Activated B cell treated with CpG ODN at 0.5 μM for 24 hours (primary cell): ENCODE measurements around the gene BEND3. TPM values are rescaled to one million over a fixed set of nuclear protein-coding genes. Genes with fewer than 3 reads are reported as not detected.

Source experiments
- ATAC-seq: fragments of 200-7000 bp; cut with Tn5 transposase; one replicate; pipeline ENCODE4 v1.10.0; 2021; ENCODE audit warnings: low read depth, mild to moderate bottlenecking, moderate library complexity
- CTCF ChIA-PET: fragments of 350-600 bp; sonication (Branson Sonifier 250); formaldehyde crosslinking; loops from one replicate; lab custom pipeline; 2021; ENCODE audit warnings: antibody characterized with exemption; lab: Charles Lee
- POLR2A ChIA-PET: fragments of 350-600 bp; sonication (Branson Sonifier 250); formaldehyde crosslinking; loops from one replicate; lab custom pipeline; 2021; ENCODE audit warnings: antibody characterized with exemption; lab: Charles Lee
- DNase-seq: peaks from one replicate; pipeline ENCODE4 v3.0.0; 2022
- H3K27ac Mint-ChIP-seq: one replicate; pipeline ENCODE4 v1.8.0; 2020; ENCODE audit warnings: mixed read lengths
- H3K27me3 Mint-ChIP-seq: one replicate; pipeline ENCODE4 v1.8.0; 2021; ENCODE audit warnings: mixed read lengths
- H3K36me3 Mint-ChIP-seq: one replicate; pipeline ENCODE4 v1.8.0; 2021; ENCODE audit warnings: low read depth, mixed read lengths
- H3K4me1 Mint-ChIP-seq: one replicate; pipeline ENCODE4 v1.8.0; 2021; ENCODE audit warnings: mixed read lengths
- H3K4me3 Mint-ChIP-seq: one replicate; pipeline ENCODE4 v1.8.0; 2020; ENCODE audit warnings: mild to moderate bottlenecking, mixed read lengths
- H3K9me3 Mint-ChIP-seq: one replicate; pipeline ENCODE4 v1.8.0; 2020; ENCODE audit warnings: mixed read lengths
- CTCF ChIP-seq: fragments of 200-600 bp; IDR thresholded peaks from one replicate; pipeline ENCODE4 v1.8.0; 2022; ENCODE audit warnings: antibody characterized with exemption, mild to moderate bottlenecking
- intact Hi-C: fragments of 100-400 bp; cut with micrococcal nuclease; formaldehyde crosslinking; loops from one replicate; pipeline ENCODE4 v1.15.1; 2024
- total RNA-seq: library from RNA; stranded (reverse); gene quantifications from 2 replicates; pipeline ENCODE4 v1.2.3, GENCODE V29; 2022

BEND3 gene
- total RNA-seq, 1 donor from 2014 or later, result 3.7 TPM

GRCh38 chr6:107045826-107046675, 69.3 kb downstream of the BEND3 start:
- H3K27me3 Mint-ChIP-seq, result no peaks in the 10 kb centered on the region
- intact Hi-C loops, result no loop called here
- ChIA-PET CTCF (interaction anchor here (0.6 to 1.3 kb wide), 2 partner anchors 49 to 69 kb away, joined by 3 read pairs; partner anchors contain the start of gene BEND3), POLR2A (interaction anchor here (0.6 kb wide), 1 partner anchor 1048 kb away, joined by 3 read pairs; no protein-coding TSS in a partner anchor)
- peaks cover 46% of the 10 kb centered on the region for H3K36me3 Mint-ChIP-seq
- no peaks in the 10 kb centered on the region for H3K9me3 Mint-ChIP-seq
- H3K27ac Mint-ChIP-seq, result no peak overlapping the region
- no peak for TF ChIP-seq CTCF
- DNase-seq (no peak), ATAC-seq (no peak)
- no peak overlapping the region for H3K4me3 Mint-ChIP-seq
- no peaks in the 10 kb centered on the region for H3K4me1 Mint-ChIP-seq

DNA sequence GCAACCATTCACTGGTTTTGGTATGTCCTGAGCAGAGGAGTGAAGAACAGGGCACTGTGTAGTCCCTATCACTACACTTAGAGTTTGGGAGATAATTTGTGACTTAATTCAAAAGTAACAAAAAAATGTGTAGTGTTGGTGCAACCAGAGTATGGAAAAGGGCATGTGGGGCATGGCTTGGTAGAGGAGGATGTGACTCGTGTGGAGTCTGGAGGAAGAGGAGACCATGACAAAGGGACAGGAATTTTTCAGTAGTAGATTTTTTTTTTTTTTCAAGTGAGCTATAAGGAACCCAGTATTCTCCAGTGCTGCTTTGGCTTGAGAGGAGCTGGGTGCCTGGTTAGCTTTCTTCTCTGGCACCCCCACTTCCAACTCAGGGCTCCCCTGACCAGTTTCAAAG, 82.2 kb downstream of the BEND3 start:
- no peak for TF ChIP-seq CTCF
- Mint-ChIP-seq H3K9me3 (no peaks in the 10 kb centered on the region), H3K27ac (no peak overlapping the region), H3K27me3 (no peaks in the 10 kb centered on the region), H3K36me3 (peaks cover 34% of the 10 kb centered on the region), H3K4me1 (peaks cover 21% of the 10 kb centered on the region), H3K4me3 (no peak overlapping the region)
- ATAC-seq (no peak), DNase-seq (no peak)
- intact Hi-C loops, result no loop called here
- POLR2A ChIA-PET, result no interaction called here
- CTCF ChIA-PET, result no interaction called here

DNA sequence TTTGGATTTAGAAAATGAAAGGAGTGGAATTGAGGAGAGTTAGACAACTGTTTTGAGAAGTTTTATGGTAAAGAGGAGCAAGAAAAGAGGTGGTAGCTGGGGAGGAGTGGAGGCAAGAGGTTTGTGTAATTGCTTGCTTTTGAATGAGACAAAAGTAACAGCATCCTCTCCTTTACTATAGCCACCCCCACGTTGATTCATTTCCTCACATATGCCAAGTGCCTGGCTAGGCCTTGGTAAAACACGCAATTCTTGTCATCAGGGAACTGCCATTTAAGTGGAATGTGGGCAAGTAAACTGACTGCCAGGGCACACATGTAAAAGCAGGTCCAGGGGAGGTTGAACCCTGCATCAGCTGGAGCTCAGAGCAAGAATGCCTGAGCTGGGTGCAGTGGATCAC, 83.3 kb downstream of the BEND3 start:
- Mint-ChIP-seq H3K36me3 (peaks cover 34% of the 10 kb centered on the region), H3K9me3 (no peaks in the 10 kb centered on the region), H3K27ac (no peak overlapping the region), H3K27me3 (no peaks in the 10 kb centered on the region), H3K4me1 (peaks cover 21% of the 10 kb centered on the region), H3K4me3 (no peak overlapping the region)
- POLR2A ChIA-PET, result no interaction called here
- DNase-seq, result no peak
- intact Hi-C loops, result no loop called here
- no peak for ATAC-seq
- no peak for TF ChIP-seq CTCF
- CTCF ChIA-PET, result interaction anchor here (0.6 kb wide), 1 partner anchor 590 kb away, joined by 3 read pairs; no protein-coding TSS in a partner anchor

DNA sequence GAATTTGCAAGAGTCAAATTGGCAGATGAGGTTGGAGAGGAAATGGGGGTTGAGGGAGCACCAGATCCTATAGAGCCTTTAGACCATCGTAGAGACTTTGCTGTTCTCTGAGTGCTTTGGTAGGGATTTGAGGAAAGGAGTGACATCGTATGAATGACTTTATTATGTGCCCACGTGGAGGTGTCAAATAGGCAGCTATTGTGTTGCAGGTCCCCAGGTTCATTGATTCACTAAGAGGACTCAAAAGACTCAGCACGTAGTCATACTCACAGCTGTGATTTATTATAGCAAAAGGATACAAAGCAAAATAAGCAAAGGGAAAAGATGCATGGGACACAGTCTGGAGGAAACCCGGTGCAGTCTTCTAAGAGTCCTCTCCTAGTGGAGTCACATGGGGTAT, 85.2 kb downstream of the BEND3 start:
- POLR2A ChIA-PET, result no interaction called here
- no peak for TF ChIP-seq CTCF
- CTCF ChIA-PET, result interaction anchor here (0.6 kb wide), 1 partner anchor 84 kb away, joined by 3 read pairs; no protein-coding TSS in a partner anchor
- intact Hi-C loops, result no loop called here
- no peak for DNase-seq
- H3K27me3 Mint-ChIP-seq, result no peaks in the 10 kb centered on the region
- peaks cover 21% of the 10 kb centered on the region for H3K4me1 Mint-ChIP-seq
- peaks cover 27% of the 10 kb centered on the region for H3K36me3 Mint-ChIP-seq
- no peak overlapping the region for H3K27ac Mint-ChIP-seq
- peak overlapping the region; percentile 48 for H3K4me3 Mint-ChIP-seq
- no peaks in the 10 kb centered on the region for H3K9me3 Mint-ChIP-seq
- ATAC-seq, result no peak

DNA sequence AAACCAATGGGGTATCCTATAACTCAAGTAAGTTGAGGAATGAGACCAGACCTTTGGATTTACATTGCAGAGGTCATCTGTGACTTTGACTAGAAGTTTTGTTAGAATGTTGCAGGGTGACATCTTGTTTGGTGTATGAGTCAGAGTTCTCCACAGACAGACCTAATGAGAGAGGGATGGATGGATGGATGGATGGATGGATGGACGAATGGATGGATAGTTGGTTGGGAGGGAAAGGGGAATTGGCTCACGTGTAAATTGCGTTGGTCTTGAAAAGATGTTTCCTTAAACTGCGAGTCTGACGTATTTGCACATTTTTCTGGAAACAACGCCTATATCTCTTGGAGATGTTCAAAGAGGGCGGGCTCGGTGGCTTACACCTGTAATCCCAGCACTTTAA, 88.3 kb downstream of the BEND3 start:
- no peak for TF ChIP-seq CTCF
- H3K4me1 Mint-ChIP-seq, result peaks cover 23% of the 10 kb centered on the region
- ATAC-seq, result no peak
- POLR2A ChIA-PET, result no interaction called here
- H3K4me3 Mint-ChIP-seq, result no peak overlapping the region
- H3K27me3 Mint-ChIP-seq, result no peaks in the 10 kb centered on the region
- H3K36me3 Mint-ChIP-seq, result peaks cover 15% of the 10 kb centered on the region
- intact Hi-C loops, result loop anchor here (5.0 to 10.0 kb wide), 3 partner anchors 630 to 930 kb away; partner anchors contain the start of genes SCML4 and SEC63
- H3K27ac Mint-ChIP-seq, result no peak overlapping the region
- CTCF ChIA-PET, result no interaction called here
- H3K9me3 Mint-ChIP-seq, result no peaks in the 10 kb centered on the region
- no peak for DNase-seq
